GM18867 (cell line): ENCODE results near the gene COA8.

Experiments used
- ATAC-seq: cut with Tn5 transposase; IDR thresholded peaks from one replicate; pipeline ENCODE4 v1.9.1; 2021; ENCODE audit warnings: mild to moderate bottlenecking, moderate library complexity; ENCODE audit not compliant: unreplicated experiment

Gene COA8

GRCh38 chr14:103562429-103563225 is at the start of gene COA8, which contains the start of gene BAG5:
Gene COA8 (plus strand): TSS chr14:103562960. CDS start chr14:103563002, 42 bp downstream.
Gene BAG5 (minus strand): TSS chr14:103562657. CDS start chr14:103561164, 1,493 bp downstream.
- peak; percentile 69 for ATAC-seq

GRCh38 chr14:103514596-103515421 is 48.0 kb upstream of the COA8 start:
- ATAC-seq = no peak

- ATAC-seq = no peak
These were observed 46.2 kb upstream of the COA8 start for GRCh38 chr14:103516426-103517173.

GRCh38 chr14:103517174-103517566 is 45.6 kb upstream of the COA8 start:
- ATAC-seq = no peak

GRCh38 chr14:103517721-103518421 is 44.9 kb upstream of the COA8 start:
- no peak for ATAC-seq

GRCh38 chr14:103518422-103519042 is 44.2 kb upstream of the COA8 start:
- ATAC-seq = no peak

- ATAC-seq = no peak
These were observed 43.5 kb upstream of the COA8 start for GRCh38 chr14:103519043-103519836.

GRCh38 chr14:103519837-103520212 is 42.9 kb upstream of the COA8 start:
- ATAC-seq = no peak

GRCh38 chr14:103520269-103520656 is 42.5 kb upstream of the COA8 start:
- ATAC-seq = no peak

- no peak for ATAC-seq
These were observed 41.9 kb upstream of the COA8 start for GRCh38 chr14:103520657-103521437.

GRCh38 chr14:103521438-103521950 is 41.3 kb upstream of the COA8 start:
- ATAC-seq = no peak

GRCh38 chr14:103521951-103522563 is 40.7 kb upstream of the COA8 start:
- no peak for ATAC-seq

GRCh38 chr14:103522649-103523574 is 39.8 kb upstream of the COA8 start, which contains the start of gene CKB:
Gene CKB (minus strand): TSS chr14:103522830. CDS start chr14:103522493, 337 bp downstream.
- no peak for ATAC-seq

- ATAC-seq = no peak
These were observed 39.2 kb upstream of the COA8 start for GRCh38 chr14:103523575-103523954.

- ATAC-seq = no peak
These were observed 38.5 kb upstream of the COA8 start for GRCh38 chr14:103524002-103524935.
